ENCODE data around the gene COPZ2. TPM values are rescaled to one million over a fixed set of nuclear protein-coding genes. Genes with fewer than 3 reads are reported as not detected.
A peak's percentile ranks its signal among the peaks of the same experiment; 100 is the strongest.

COPZ2 gene
- total and polyA plus RNA-seq, 9 of the 15 experiments (the other 6 are each of a cell fraction or from before 2014, with no cell fraction given) = 0.22 to 0.49 TPM; not detected in 7

DNA sequence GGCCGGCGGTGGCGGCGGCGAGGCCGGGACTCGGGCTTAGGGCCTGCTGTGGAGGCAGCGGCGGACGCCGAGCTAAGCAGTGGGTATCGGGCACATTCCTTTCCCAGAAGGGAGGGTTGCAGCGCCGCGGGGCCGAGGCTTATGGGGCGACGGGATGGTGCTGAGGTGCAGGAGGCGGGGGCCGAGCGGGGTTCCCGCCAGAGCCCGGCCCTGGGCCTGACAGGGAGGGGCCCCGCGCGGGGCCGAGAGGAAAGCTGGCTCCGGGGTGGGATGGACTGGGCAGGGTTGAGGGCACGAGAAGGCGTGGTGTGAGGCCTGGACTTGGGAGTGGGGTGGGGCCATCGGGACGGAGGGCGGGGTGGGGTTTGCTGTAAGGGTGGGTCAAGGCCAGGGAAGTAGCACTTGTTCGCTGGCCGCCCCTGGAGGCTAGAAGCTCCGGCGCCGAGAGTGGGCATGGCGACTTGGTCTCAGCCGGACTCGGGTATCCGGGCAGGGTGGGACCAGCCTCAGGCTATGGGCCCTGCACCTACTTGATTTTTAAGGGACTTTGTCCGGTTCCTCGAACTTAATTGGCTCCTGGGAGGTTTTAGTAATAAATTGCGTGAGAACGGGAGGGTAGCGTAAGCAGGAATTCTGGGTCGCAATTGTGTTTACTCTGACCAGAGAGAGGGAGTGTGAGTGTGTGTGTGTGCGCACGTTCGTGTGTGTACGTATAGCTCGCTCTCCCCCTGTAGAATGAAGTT, 11.0 kb upstream of the COPZ2 start (continued):
- TF ChIP-seq LCOR (CRISPR knock-in tag; IDR thresholded peaks at IDR 0.05) (no peak; the same call in 1 of the 2 replicates), POLR2A (conservative IDR thresholded peaks at IDR 0.05) (peak; percentile 81), MTA3 (IDR thresholded peaks at IDR 0.05; ENCODE audit: borderline replicate concordance) (no peak), HNRNPK (IDR thresholded peaks at IDR 0.05; ENCODE audit: low read depth, low read length, poor library complexity, severe bottlenecking) (peak; percentile 20), TAF7 (tag; IDR thresholded peaks at IDR 0.05) (peak; percentile 66), POLR2H (tag; IDR thresholded peaks at IDR 0.05; ENCODE audit: low read depth) (peak; percentile 70), MYC (IDR thresholded peaks at IDR 0.05; ENCODE audit: low read depth, low read length) (0 out of 2 replicates have a peak, but pooled peaks have one; percentile 10), MYC (CRISPR knock-in tag; IDR thresholded peaks at IDR 0.05; ENCODE audit: borderline replicate concordance, low read depth) (no peak; the same call in 1 of the 2 replicates), EZH2 (IDR thresholded peaks at IDR 0.05; ENCODE audit: borderline replicate concordance, low read depth, low read length) (no peak)
- TF ChIP-seq, protein P1, sequence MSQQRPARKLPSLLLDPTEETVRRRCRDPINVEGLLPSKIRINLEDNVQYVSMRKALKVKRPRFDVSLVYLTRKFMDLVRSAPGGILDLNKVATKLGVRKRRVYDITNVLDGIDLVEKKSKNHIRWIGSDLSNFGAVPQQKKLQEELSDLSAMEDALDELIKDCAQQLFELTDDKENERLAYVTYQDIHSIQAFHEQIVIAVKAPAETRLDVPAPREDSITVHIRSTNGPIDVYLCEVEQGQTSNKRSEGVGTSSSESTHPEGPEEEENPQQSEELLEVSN (IDR thresholded peaks at IDR 0.05; ENCODE audit: borderline replicate concordance in 1 of 2, extremely low read depth in 1 of 2, insufficient read depth in 1 of 2, insufficient read length in 1 of 2, low read depth in 1 of 2, low read length in 1 of 2, poor library complexity in 1 of 2, severe bottlenecking in 1 of 2) = peak in 1 of 2 experiments; percentile 75
- TF ChIP-seq, protein P2, sequence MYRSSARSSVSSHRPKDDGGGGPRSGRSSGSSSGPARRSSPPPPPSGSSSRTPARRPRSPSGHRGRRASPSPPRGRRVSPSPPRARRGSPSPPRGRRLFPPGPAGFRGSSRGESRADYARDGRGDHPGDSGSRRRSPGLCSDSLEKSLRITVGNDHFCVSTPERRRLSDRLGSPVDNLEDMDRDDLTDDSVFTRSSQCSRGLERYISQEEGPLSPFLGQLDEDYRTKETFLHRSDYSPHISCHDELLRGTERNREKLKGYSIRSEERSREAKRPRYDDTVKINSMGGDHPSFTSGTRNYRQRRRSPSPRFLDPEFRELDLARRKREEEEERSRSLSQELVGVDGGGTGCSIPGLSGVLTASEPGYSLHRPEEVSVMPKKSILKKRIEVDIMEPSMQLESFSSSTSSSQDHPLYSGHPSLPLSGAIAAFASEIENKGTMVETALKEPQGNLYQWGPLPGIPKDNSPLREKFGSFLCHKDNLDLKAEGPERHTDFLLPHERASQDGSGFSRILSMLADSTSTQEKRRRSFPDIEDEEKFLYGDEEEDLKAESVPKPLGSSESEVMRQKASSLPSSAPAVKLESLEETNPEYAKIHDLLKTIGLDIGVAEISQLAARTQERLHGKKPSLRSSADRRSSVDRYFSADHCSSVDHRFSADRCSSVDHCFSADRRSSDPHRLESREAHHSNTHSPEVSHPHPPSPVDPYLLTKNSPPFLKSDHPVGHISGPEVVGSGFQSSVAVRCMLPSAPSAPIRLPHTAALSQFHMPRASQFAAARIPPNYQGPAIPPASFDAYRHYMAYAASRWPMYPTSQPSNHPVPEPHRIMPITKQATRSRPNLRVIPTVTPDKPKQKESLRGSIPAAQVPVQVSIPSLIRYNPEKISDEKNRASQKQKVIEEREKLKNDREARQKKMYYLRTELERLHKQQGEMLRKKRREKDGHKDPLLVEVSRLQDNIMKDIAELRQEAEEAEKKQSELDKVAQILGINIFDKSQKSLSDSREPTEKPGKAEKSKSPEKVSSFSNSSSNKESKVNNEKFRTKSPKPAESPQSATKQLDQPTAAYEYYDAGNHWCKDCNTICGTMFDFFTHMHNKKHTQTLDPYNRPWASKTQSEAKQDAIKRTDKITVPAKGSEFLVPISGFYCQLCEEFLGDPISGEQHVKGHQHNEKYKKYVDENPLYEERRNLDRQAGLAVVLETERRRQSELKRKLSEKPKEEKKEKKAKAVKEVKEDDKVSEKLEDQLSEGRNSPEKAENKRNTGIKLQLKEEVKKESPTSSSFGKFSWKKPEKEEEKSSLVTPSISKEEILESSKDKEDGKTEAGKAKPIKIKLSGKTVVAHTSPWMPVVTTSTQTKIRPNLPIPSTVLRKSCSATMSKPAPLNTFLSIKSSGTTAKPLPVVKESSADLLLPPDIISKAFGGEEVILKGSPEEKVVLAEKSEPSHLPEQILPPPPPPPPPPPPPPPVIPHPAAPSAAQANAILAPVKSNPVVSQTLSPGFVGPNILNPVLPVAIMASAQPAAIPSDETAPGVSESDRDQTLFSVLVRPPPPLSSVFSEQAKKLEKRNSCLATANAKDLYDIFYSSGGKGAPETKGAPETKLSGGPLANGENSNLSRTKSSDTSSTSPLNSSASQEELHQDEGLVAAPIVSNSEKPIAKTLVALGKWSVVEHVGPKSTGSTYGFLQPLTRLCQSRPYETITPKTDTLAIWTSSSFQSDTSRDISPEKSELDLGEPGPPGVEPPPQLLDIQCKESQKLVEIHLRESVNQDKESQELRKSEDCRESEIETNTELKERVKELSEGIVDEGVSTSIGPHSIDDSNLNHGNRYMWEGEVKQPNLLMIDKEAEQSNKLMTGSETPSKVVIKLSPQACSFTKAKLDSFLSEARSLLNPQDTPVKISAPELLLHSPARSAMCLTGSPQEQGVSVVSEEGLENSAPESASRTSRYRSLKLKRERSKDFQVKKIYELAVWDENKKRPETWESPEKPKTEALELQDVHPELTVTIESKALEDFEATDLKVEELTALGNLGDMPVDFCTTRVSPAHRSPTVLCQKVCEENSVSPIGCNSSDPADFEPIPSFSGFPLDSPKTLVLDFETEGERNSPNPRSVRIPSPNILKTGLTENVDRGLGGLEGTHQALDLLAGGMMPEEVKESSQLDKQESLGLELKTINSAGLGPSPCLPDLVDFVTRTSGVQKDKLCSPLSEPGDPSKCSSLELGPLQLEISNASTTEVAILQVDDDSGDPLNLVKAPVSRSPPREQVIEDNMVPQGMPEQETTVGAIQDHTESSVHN (IDR thresholded peaks at IDR 0.05; ENCODE audit: borderline replicate concordance in 1 of 2, low read depth in 1 of 2) = 0 out of 4 replicates have a peak, but pooled peaks of 1 of the 2 experiments have one; percentile 6
- TF ChIP-seq, protein P3, sequence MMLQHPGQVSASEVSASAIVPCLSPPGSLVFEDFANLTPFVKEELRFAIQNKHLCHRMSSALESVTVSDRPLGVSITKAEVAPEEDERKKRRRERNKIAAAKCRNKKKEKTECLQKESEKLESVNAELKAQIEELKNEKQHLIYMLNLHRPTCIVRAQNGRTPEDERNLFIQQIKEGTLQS (IDR thresholded peaks at IDR 0.05) = no peak
- TF ChIP-seq, protein P3 (CRISPR knock-in tag; conservative IDR thresholded peaks at IDR 0.05) = 0 out of 2 replicates have a peak, but pooled peaks have one; percentile 53
- TF ChIP-seq, protein P4, sequence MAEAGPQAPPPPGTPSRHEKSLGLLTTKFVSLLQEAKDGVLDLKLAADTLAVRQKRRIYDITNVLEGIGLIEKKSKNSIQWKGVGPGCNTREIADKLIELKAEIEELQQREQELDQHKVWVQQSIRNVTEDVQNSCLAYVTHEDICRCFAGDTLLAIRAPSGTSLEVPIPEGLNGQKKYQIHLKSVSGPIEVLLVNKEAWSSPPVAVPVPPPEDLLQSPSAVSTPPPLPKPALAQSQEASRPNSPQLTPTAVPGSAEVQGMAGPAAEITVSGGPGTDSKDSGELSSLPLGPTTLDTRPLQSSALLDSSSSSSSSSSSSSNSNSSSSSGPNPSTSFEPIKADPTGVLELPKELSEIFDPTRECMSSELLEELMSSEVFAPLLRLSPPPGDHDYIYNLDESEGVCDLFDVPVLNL (CRISPR knock-in tag; IDR thresholded peaks at IDR 0.05; ENCODE audit: low read depth) = 0 out of 2 replicates have a peak, but pooled peaks have one; percentile 67

All from K562 (cell line).